Measurements from ENCODE around the gene TRAF4.

Gene TRAF4

DNA sequence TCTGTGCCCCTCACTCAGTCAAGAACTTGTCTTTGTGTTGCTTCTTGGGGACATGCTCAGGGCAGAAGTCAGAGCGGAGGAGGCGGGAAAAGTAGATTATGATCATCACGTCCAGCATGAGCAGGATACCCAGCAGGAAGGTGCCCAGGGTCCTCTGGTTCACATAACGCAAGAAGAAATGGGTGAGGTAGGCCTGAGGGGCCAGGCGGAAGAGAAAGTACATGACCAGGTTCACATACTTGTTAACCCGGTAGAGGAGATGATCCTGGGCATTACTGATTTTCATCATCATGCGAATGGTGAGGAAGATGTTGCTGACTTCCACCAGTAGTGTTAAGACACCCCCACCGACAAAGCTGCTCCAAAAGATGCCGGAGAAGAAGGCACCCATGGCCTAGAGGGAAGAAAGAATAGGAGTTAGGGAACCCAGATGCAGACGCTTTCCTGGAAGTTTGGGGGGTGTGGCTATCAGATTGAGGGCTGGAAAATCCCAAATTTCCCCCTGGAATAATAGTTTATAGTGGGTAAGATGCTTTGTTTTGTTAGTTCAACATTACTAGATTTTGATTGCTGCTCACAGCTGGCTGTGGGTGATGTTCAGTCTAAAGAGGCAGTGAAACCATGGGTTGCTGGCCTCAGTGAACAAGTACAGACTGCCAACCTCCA lies 19.2 kb upstream of the TRAF4 start:
- H3K4me3 ChIP-seq (ENCODE audit: low read length in 2 of 2): no peak overlapping the region
- no peaks in the 10 kb centered on the region for H3K9me3 ChIP-seq (ENCODE audit: control insufficient read depth in 2 of 2, low read length in 2 of 2)
- H3K4me1 ChIP-seq (ENCODE audit: control insufficient read depth, insufficient read depth, low read length): peaks cover 56% of the 10 kb centered on the region
- H3K27me3 ChIP-seq (ENCODE audit: control insufficient read depth in 1 of 2, insufficient read depth in 2 of 2, low read length in 2 of 2): peaks cover 2 to 10% of the 10 kb centered on the region in 2 donors
- no peak overlapping the region for H3K27ac ChIP-seq (ENCODE audit: low read length)
- no peak overlapping the region for H3K9ac ChIP-seq (ENCODE audit: low read length in 2 of 2)
- H3K36me3 ChIP-seq (ENCODE audit: control insufficient read depth in 2 of 2, insufficient read depth in 2 of 2, low read length in 2 of 2): peaks cover 22 to 27% of the 10 kb centered on the region in 2 donors

DNA sequence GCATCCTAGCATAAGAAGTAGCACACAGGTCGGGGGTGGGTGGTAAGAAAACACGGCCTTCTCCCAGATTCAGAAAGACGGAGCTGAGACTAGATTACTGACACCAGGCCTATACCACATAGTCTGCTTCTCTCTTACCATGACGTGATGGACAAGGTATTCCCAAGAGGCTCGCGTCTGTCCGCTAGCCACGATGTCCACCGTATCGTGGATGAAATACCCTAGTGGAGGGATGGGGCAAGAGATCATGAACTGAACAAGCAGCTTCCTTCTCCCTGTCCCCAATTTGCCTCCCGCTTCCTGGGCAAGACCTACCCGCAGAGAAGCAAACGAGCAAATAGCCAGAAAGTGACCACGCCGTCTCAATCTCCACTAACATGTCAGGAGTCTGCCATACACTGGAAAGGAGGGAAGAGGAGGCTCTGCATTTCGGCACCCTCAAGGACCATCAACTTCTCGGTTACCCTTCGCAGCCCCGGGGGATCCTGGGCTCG lies 18.6 kb upstream of the TRAF4 start:
- no peaks in the 10 kb centered on the region for H3K9me3 ChIP-seq (ENCODE audit: control insufficient read depth in 2 of 2, low read length in 2 of 2)
- H3K27ac ChIP-seq (ENCODE audit: low read length): no peak overlapping the region
- no peak overlapping the region for H3K9ac ChIP-seq (ENCODE audit: low read length in 2 of 2)
- H3K4me3 ChIP-seq (ENCODE audit: low read length in 2 of 2): no peak overlapping the region
- H3K27me3 ChIP-seq (ENCODE audit: control insufficient read depth in 1 of 2, insufficient read depth in 2 of 2, low read length in 2 of 2): peaks cover 2 to 10% of the 10 kb centered on the region in 2 donors
- peaks cover 56% of the 10 kb centered on the region for H3K4me1 ChIP-seq (ENCODE audit: control insufficient read depth, insufficient read depth, low read length)
- H3K36me3 ChIP-seq (ENCODE audit: control insufficient read depth in 2 of 2, insufficient read depth in 2 of 2, low read length in 2 of 2): peaks cover 22 to 27% of the 10 kb centered on the region in 2 donors

DNA sequence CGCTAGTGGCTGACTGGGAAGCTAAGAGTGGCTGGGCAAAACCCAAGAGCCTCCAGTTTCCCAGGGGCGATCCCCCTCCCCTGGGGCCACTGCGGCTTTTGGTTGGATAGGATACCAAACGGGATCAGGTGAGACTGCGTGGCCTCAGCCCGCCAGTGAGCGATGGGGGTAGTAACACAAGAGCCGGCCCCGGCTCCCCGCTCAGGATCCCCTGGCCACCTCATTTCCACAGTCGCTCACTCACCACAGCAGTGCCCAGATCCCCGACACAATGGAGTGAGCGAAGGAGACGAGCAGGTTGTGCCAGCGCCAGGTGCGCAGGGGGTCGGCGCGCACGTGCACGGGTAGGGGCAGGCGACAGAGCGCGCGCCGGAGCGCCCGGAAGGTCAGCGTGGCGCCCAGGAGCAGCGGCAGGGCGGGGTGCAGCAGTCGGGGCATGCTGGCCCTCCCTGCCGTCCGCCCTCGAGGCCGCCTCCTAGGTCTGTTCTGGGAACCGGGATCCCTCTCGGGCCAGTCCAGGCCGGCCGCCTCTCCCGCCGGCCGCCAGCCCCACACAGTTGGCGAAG lies 18.1 kb upstream of the TRAF4 start:
- no peak overlapping the region for H3K9ac ChIP-seq (ENCODE audit: low read length in 2 of 2)
- no peaks in the 10 kb centered on the region for H3K9me3 ChIP-seq (ENCODE audit: control insufficient read depth in 2 of 2, low read length in 2 of 2)
- peak overlapping the region in 1 of 2 donors; percentile 64 for H3K4me3 ChIP-seq (ENCODE audit: low read length in 2 of 2)
- peaks cover 2 to 10% of the 10 kb centered on the region in 2 donors for H3K27me3 ChIP-seq (ENCODE audit: control insufficient read depth in 1 of 2, insufficient read depth in 2 of 2, low read length in 2 of 2)
- peaks cover 51% of the 10 kb centered on the region for H3K4me1 ChIP-seq (ENCODE audit: control insufficient read depth, insufficient read depth, low read length)
- H3K36me3 ChIP-seq (ENCODE audit: control insufficient read depth in 2 of 2, insufficient read depth in 2 of 2, low read length in 2 of 2): peaks cover 22 to 27% of the 10 kb centered on the region in 2 donors
- H3K27ac ChIP-seq (ENCODE audit: low read length): no peak overlapping the region

DNA sequence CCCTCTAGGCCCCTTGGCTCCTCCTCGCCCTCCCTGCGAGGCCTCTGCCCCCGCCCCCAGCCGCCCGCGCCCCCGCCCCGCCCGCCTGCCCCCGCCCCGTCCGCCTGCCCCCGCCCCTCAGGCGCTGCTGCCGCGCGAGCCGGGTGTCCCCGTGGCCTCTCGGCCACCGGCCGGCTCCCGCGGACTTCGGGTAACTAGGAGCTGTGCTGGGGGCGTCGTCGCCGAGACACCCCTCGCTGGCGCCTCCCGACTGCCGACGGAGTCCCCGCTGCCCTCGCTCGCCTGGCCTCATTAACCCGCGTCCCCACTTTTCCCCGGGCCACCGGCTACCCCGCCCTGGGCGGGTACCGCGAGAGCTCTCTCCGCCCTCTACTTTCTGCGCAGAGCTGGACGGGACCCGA lies 17.6 kb upstream of the TRAF4 start, which contains the start of gene TLCD1:
TSS of gene TLCD1 (minus strand) at position 8 of the 401 bp plus-strand sequence. CDS start 136 bp downstream, outside the sequence.
- peak within 1 kb of the TSS; percentile 2 for H3K27ac ChIP-seq (ENCODE audit: low read length)
- H3K4me1 ChIP-seq (ENCODE audit: control insufficient read depth, insufficient read depth, low read length): peaks cover 46% of the 10 kb centered on the region
- H3K9ac ChIP-seq (ENCODE audit: low read length in 2 of 2): peak within 1 kb of the TSS; percentile 43 to 51
- H3K9me3 ChIP-seq (ENCODE audit: control insufficient read depth in 2 of 2, low read length in 2 of 2): no peaks in the 10 kb centered on the region
- H3K27me3 ChIP-seq (ENCODE audit: control insufficient read depth in 1 of 2, insufficient read depth in 2 of 2, low read length in 2 of 2): peaks cover 2 to 10% of the 10 kb centered on the region in 2 donors
- H3K4me3 ChIP-seq (ENCODE audit: low read length in 2 of 2): peak within 1 kb of the TSS; percentile 61 to 91
- H3K36me3 ChIP-seq (ENCODE audit: control insufficient read depth in 2 of 2, insufficient read depth in 2 of 2, low read length in 2 of 2): peaks cover 22 to 27% of the 10 kb centered on the region in 2 donors

DNA sequence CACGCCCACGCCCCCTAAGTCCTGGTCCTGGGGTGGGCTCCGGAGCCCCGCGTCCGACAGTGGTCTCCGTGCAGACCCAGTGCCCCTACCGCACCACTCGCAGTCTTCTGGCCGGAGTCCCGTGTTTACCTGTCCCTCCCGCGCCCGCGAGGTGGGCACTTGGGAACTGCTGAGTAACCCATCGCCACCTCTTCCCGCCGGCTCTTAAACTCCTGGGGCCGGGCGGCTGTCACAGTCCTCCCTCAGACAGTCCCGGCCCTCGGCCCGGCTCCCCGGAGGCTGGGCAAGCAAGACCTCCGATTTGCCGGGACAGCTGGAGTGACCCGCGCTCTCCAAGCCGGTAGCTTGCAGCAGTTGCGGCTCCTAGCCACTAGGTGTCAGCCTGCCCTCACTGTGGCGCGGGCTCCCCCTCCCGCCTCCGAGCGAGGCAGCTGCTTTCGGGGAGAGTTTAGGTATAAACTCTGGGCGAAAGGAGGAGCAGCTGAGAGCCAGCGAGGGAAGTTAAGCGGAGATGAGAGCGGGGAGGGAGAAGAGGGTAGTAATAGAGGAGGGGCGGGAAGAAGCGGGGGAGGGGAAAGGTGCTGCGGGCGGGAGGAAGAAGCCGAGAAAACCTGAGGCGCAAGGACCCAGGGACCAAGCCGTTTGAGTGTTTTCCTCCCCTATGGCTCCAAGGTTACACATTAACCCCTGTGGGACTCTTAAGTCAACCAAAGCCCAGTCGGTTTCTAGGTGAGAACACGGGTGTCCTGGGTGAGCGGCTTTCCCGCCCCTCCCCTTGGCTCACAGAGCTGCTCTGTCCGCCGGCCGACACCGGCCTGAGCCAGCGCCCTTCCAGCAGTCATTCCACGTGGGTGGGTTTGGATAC lies 17.0 kb upstream of the TRAF4 start:
- Histone ChIP-seq H3K4me3 (ENCODE audit: low read length in 2 of 2) (peak overlapping the region; percentile 61 to 91), H3K9me3 (ENCODE audit: control insufficient read depth in 2 of 2, low read length in 2 of 2) (no peaks in the 10 kb centered on the region), H3K36me3 (ENCODE audit: control insufficient read depth in 2 of 2, insufficient read depth in 2 of 2, low read length in 2 of 2) (peaks cover 22% of the 10 kb centered on the region in 2 donors), H3K27ac (ENCODE audit: low read length) (peak overlapping the region; percentile 2), H3K27me3 (ENCODE audit: control insufficient read depth in 1 of 2, insufficient read depth in 2 of 2, low read length in 2 of 2) (peaks cover 2 to 10% of the 10 kb centered on the region in 2 donors), H3K4me1 (ENCODE audit: control insufficient read depth, insufficient read depth, low read length) (peaks cover 39% of the 10 kb centered on the region), H3K9ac (ENCODE audit: low read length in 2 of 2) (peak overlapping the region; percentile 43 to 51)

DNA sequence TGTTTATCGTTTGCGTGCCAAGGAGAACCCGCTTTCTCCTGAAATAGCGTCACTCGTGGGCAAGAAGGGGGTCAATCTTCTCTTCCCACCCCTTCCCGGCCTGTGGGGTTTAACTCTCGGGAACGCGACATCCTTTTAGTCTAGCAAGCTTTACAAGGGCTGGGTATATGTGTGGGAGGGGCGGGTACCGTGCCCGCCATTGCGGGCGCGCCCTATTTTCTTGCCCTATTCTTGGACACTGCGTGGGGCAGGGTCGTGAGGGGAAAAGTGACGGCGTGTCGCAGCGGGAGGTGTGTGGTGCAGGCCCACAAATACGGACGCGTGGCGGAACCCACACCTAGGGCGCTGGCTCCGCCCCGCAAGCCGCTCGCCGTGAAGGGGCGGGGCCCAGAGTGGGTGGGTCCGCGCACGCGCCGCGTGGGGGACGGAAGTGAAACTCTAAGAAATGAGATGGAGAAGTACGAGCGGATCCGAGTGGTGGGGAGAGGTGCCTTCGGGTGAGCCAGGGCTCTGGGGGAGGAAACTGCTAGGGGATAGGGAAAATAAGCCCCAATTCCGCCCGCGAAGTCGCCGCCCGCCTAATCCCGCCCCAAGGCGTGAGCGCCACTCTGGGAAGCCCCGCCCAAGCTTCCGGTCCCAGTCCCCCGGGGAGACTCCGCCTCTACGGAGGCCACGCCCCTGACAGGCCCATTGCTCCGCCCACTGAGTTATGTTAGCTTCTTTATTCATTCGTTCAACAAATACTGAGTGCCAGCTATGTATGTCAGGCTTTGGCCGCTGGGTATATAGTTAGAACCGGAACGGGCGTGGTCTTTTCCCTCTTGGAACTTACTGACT lies 15.2 kb upstream of the TRAF4 start, which contains the start of gene NEK8:
TSS of gene NEK8 (plus strand) at position 425 of the 837 bp plus-strand sequence. CDS start at position 451, 26 bp downstream.
- Histone ChIP-seq H3K4me3 (ENCODE audit: low read length in 2 of 2) (peak within 1 kb of the TSS; percentile 91 to 98), H3K4me1 (ENCODE audit: control insufficient read depth, insufficient read depth, low read length) (peaks cover 37% of the 10 kb centered on the region), H3K9ac (ENCODE audit: low read length in 2 of 2) (peak within 1 kb of the TSS; percentile 77 to 88), H3K27ac (ENCODE audit: low read length) (peak within 1 kb of the TSS; percentile 87), H3K36me3 (ENCODE audit: control insufficient read depth in 2 of 2, insufficient read depth in 2 of 2, low read length in 2 of 2) (peaks cover 7 to 8% of the 10 kb centered on the region in 2 donors), H3K9me3 (ENCODE audit: control insufficient read depth in 2 of 2, low read length in 2 of 2) (no peaks in the 10 kb centered on the region), H3K27me3 (ENCODE audit: control insufficient read depth in 1 of 2, insufficient read depth in 2 of 2, low read length in 2 of 2) (peaks cover 2 to 10% of the 10 kb centered on the region in 2 donors)

DNA sequence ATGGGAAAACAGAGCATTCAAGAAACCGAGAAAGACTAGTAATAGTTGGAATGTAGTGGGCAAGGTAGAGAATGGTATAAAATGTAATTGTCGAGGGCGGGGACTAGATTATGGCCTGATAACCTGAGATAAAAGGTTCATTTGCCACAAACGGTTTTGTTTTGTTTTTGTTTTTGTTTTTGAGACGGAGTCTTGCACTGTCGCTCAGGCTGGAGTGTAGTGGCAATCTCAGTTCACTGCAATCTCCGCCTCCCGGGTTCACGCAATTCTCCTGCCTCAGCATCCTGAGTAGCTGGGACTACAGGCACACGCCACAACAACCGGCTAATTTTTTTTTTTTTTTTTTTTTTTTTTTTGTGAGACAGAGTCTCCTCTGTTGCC lies 13.9 kb upstream of the TRAF4 start:
- peaks cover 2 to 10% of the 10 kb centered on the region in 2 donors for H3K27me3 ChIP-seq (ENCODE audit: control insufficient read depth in 1 of 2, insufficient read depth in 2 of 2, low read length in 2 of 2)
- H3K4me3 ChIP-seq (ENCODE audit: low read length in 2 of 2): no peak overlapping the region
- H3K9ac ChIP-seq (ENCODE audit: low read length in 2 of 2): no peak overlapping the region
- H3K4me1 ChIP-seq (ENCODE audit: control insufficient read depth, insufficient read depth, low read length): peaks cover 36% of the 10 kb centered on the region
- peaks cover 0 to 2% of the 10 kb centered on the region in 2 donors for H3K36me3 ChIP-seq (ENCODE audit: control insufficient read depth in 2 of 2, insufficient read depth in 2 of 2, low read length in 2 of 2)
- H3K9me3 ChIP-seq (ENCODE audit: control insufficient read depth in 2 of 2, low read length in 2 of 2): no peaks in the 10 kb centered on the region
- no peak overlapping the region for H3K27ac ChIP-seq (ENCODE audit: low read length)

DNA sequence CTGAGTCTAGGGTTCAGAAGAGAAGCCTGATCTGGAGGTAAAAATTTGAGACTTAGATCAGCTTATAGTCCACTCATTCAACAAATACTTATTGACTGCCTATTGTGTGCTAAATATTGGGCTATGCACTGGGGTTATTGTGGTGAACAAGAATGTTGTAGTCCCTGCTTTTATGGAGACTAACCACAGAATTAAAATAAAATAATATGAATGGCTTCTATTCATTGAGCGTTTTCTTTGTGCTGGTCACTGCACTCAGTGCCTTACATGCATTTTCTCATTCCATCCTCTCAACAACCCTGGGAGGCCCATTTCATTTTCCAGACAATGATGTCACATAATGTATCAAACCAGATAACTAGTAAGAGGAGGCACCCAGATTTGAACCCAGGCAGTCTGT lies 10.5 kb upstream of the TRAF4 start:
- no peaks in the 10 kb centered on the region for H3K9me3 ChIP-seq (ENCODE audit: control insufficient read depth in 2 of 2, low read length in 2 of 2)
- H3K36me3 ChIP-seq (ENCODE audit: control insufficient read depth in 2 of 2, insufficient read depth in 2 of 2, low read length in 2 of 2): peaks cover 0 to 2% of the 10 kb centered on the region in 2 donors
- peaks cover 6% of the 10 kb centered on the region for H3K4me1 ChIP-seq (ENCODE audit: control insufficient read depth, insufficient read depth, low read length)
- no peaks in the 10 kb centered on the region for H3K27me3 ChIP-seq (ENCODE audit: control insufficient read depth in 1 of 2, insufficient read depth in 2 of 2, low read length in 2 of 2)
- H3K27ac ChIP-seq (ENCODE audit: low read length): no peak overlapping the region
- no peak overlapping the region for H3K9ac ChIP-seq (ENCODE audit: low read length in 2 of 2)
- H3K4me3 ChIP-seq (ENCODE audit: low read length in 2 of 2): no peak overlapping the region

DNA sequence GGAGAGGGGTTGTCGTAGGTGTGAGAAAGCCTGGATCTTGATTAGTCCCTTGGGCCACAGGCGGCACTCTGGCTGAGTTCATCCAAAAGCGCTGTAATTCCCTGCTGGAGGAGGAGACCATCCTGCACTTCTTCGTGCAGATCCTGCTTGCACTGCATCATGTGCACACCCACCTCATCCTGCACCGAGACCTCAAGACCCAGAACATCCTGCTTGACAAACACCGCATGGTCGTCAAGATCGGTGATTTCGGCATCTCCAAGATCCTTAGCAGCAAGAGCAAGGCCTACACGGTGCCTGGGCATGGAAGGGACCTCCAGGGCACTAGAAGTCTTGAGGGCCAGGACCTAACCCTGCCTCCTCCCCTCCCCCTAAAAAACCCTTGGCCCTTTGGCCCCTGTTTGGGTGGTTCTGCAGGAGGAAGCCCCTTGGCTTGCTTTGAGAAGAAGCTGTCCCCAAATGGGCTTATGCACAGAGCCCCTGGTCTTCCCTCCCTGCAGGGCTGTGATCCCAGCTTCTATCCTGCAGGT lies 9.0 kb upstream of the TRAF4 start:
- H3K27ac ChIP-seq (ENCODE audit: low read length): no peak overlapping the region
- H3K4me1 ChIP-seq (ENCODE audit: control insufficient read depth, insufficient read depth, low read length): no peaks in the 10 kb centered on the region
- H3K4me3 ChIP-seq (ENCODE audit: low read length in 2 of 2): no peak overlapping the region
- no peaks in the 10 kb centered on the region for H3K9me3 ChIP-seq (ENCODE audit: control insufficient read depth in 2 of 2, low read length in 2 of 2)
- peaks cover 0 to 2% of the 10 kb centered on the region in 2 donors for H3K36me3 ChIP-seq (ENCODE audit: control insufficient read depth in 2 of 2, insufficient read depth in 2 of 2, low read length in 2 of 2)
- H3K9ac ChIP-seq (ENCODE audit: low read length in 2 of 2): no peak overlapping the region
- H3K27me3 ChIP-seq (ENCODE audit: control insufficient read depth in 1 of 2, insufficient read depth in 2 of 2, low read length in 2 of 2): no peaks in the 10 kb centered on the region

Data from stomach smooth muscle (tissue), 2 donors.